GM06990 (cell line): ENCODE measurements around the gene HIGD2B.
A peak's percentile ranks its signal among the peaks of the same experiment; 100 is the strongest.

ENCODE experiments used
- DNase-seq: peaks from one replicate; pipeline ENCODE4 v3.0.0-alpha.2; 2011; ENCODE audit not compliant: insufficient read length; ENCODE audit errors: extremely low read depth
- H3K27me3 ChIP-seq: replicated peaks from 2 replicates; pipeline ENCODE4 v1.6.0; 2011; ENCODE audit warnings: low read length; ENCODE audit not compliant: control insufficient read depth, insufficient read depth
- H3K36me3 ChIP-seq: 2 replicates; pipeline ENCODE4 v1.5.1; 2011; ENCODE audit warnings: low read length; ENCODE audit not compliant: control insufficient read depth, insufficient read depth
- H3K4me3 ChIP-seq: replicated peaks from 2 replicates; pipeline ENCODE4 v1.5.1; 2011; ENCODE audit warnings: low read depth, mild to moderate bottlenecking, control low read depth, low read length
- CTCF ChIP-seq: IDR thresholded peaks from 2 replicates; pipeline ENCODE4 v1.5.1; 2011; ENCODE audit warnings: low read length, control low read depth, mild to moderate bottlenecking, inconsistent platforms; ENCODE audit not compliant: insufficient read depth, poor library complexity, severe bottlenecking

Gene HIGD2B

GRCh38 chr15:72685925-72686794, at the start of gene HIGD2B, which contains the start of gene BBS4:
Gene HIGD2B, minus strand, starts transcription at chr15:72686182. Its CDS starts 9,808 bp downstream, at chr15:72676374.
Gene BBS4, plus strand, starts transcription at chr15:72686207. Its CDS starts 21 bp downstream, at chr15:72686228.
- H3K4me3 ChIP-seq = peak within 1 kb of the TSS; percentile 67
- TF ChIP-seq CTCF = no peak
- H3K27me3 ChIP-seq = no peaks in the 10 kb centered on the region
- H3K36me3 ChIP-seq = no peaks in the 10 kb centered on the region
- peak; percentile 89 for DNase-seq

- H3K4me3 ChIP-seq = no peak overlapping the region
These were observed 49.1 kb upstream of the HIGD2B start for GRCh38 chr15:72735111-72735510.

GRCh38 chr15:72733941-72734738, 48.2 kb upstream of the HIGD2B start:
- no peak for DNase-seq
- peaks cover 13% of the 10 kb centered on the region for H3K36me3 ChIP-seq
- H3K27me3 ChIP-seq = no peaks in the 10 kb centered on the region
- TF ChIP-seq CTCF = no peak
- no peak overlapping the region for H3K4me3 ChIP-seq

More at GRCh38 chr15:72735111-72735510, 49.1 kb upstream of the HIGD2B start:
- Histone ChIP-seq H3K27me3 (no peaks in the 10 kb centered on the region), H3K36me3 (peaks cover 13% of the 10 kb centered on the region)
- TF ChIP-seq CTCF = no peak
- no peak for DNase-seq

GRCh38 chr15:72732516-72732915, 46.5 kb upstream of the HIGD2B start:
- H3K4me3 ChIP-seq = no peak overlapping the region
- H3K36me3 ChIP-seq = peaks cover 9% of the 10 kb centered on the region
- H3K27me3 ChIP-seq = no peaks in the 10 kb centered on the region
- DNase-seq = no peak
- TF ChIP-seq CTCF = peak; percentile 21

- DNase-seq = no peak
- no peak overlapping the region for H3K4me3 ChIP-seq
- no peaks in the 10 kb centered on the region for H3K27me3 ChIP-seq
- H3K36me3 ChIP-seq = peaks cover 8% of the 10 kb centered on the region
- no peak for TF ChIP-seq CTCF
These were observed 46.1 kb upstream of the HIGD2B start for GRCh38 chr15:72732086-72732485.
